Esophagus squamous epithelium (tissue), 4 donors: Measurements from ENCODE around the gene TRAF7.
"Not testable (repeated sequence)": the region's sequence is repeated elsewhere in the genome, so short reads cannot be mapped to it uniquely, and the experiment has no call there.

Experiments used
- CTCF ChIP-seq, 6 experiments: fragments of 450-650 bp in 4 of 6; fragments of 200-600 bp in 2 of 6; sonication (generic) in 2 of 6; IDR thresholded peaks; one replicate each; pipeline ENCODE4 v1.5.1; 2016 to 2019; ENCODE audit warnings: antibody characterized with exemption in 6 of 6, mild to moderate bottlenecking in 4 of 6, moderate library complexity in 4 of 6
- POLR2A ChIP-seq, 4 donors: fragments of 450-650 bp; IDR thresholded peaks; one replicate each; pipeline ENCODE4 v1.6.1; 2017; ENCODE audit warnings: antibody characterized with exemption in 4 of 4, mild to moderate bottlenecking in 4 of 4, moderate library complexity in 3 of 4

GRCh38 chr16:2135071-2135470, 20.5 kb upstream of the TRAF7 start:
- not testable (repeated sequence) for TF ChIP-seq CTCF, POLR2A (IDR thresholded peaks at IDR 0.05)
